Islet of Langerhans (tissue), 1 donor: ENCODE data around the gene SERPINB12.

Experiments
- FAIRE-seq: peaks from one replicate; lab custom pipeline; 2011; peaks lifted over from hg19 to GRCh38; lab: Jason Lieb, UNC

Gene SERPINB12

GRCh38 chr18:63603772-63604171 is 61.6 kb downstream of the SERPINB12 start:
- no peak for FAIRE-seq

DNA sequence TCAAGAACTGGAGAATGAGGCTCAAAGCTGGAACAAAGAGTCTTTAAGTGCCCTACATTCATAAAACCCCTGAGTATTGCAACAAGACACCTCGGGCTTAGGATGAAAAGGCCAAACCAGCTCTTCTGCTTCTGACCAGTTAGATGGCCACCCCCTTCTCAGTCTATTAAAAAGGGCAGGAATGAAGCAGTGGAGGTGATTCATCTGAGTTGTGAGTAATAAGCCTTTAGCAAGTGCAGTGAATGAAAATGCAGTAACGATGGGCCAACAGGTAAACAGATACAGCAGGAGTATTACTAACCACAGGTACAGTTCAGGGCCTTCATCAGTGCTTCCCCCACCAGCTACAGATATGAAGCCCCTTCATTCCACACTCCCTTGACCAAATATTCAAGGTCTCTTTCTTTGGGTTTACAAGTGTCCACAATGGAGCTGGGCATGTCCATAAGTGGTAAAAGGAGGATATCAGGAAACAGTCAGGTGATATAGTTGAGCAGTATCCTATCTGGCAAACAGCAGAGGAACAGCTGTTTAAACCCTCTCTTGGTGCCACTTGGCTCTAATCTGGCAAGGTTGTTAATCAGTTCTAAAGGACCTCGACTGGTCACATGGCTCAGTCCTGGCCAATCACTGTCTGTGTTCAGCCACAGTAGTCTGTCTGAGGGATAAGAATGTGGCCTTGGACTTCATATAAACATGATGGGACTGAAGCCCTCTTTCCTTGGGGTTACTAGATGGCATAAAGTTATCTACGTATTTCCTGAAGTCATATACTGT is 62.8 kb downstream of the SERPINB12 start:
- no peak for FAIRE-seq

DNA sequence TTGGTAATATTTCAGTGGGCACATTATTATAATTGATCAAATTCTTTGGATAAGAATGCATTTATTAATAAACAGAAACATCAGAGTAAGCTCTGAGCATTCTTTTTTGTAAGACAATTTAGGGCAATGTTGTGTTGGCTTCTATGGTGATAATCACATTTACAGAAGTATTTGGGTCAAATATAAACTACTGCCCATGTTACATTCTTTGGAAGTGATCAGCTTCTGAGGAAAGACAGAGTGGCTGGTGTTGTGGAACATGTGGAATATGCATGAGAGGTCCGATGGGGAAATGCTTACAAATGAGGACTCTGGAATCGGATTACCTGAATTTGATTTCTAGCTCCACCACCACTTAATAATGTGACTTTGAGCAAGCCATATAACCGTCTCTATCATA is 64.4 kb downstream of the SERPINB12 start:
- FAIRE-seq = no peak

DNA sequence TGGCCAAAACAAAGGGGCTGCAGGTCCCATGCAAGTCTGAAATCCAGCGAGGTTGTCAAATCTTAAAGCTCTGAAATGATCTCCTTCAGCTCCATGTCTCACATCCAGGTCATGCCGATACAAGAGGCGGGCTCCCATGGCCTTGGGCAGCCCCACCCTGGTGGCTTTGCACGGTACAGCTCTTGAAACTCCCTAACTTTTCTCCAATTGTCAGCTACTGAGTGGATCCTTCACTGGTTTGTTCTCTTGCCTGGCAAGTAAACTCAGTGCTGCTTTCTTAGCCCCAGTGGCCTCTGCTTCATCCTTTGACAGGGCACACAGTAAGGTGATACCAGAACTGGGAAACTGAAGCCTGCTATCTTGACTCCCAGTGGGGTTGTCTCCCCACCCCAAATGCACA is 71.3 kb downstream of the SERPINB12 start:
- no peak for FAIRE-seq

DNA sequence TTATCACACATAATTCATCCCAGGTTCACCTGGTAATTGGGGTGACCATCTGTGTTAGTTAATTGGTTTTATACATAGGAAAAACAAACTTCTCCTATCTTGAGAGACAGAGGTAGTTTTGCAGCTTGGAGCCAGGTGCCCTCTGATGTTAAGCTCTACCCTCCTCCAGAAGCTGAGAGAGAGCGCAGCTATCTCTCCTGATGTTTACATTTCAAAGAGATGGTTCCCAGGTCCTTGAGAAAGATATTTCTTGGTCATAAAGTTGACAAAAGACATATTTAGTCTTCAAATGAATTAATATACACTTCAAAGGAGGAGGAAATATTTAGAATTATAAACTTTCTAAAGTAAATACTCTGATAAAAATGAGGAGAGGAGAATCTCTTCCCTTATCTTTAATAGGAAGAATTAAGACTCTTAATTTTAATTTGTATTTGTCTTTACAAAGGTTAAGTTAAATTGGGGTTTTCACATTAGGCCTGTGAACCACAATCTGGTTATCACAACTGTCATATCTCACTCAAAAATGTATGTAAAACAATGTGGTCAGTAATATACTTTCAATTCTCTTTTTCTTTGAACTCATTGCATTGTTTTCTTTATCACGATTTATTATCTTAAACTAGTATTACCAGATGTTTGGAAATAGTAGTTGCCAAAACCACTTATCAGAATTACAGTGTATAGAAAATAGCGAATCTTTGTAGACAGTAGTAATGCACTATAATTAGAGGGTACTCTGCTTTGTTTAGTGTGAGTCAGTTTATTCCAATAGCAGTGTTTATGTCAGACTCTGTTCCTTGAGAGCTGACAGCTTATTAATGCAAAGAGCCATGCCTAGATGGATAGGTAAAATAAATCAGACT is 75.1 kb downstream of the SERPINB12 start:
- no peak for FAIRE-seq

DNA sequence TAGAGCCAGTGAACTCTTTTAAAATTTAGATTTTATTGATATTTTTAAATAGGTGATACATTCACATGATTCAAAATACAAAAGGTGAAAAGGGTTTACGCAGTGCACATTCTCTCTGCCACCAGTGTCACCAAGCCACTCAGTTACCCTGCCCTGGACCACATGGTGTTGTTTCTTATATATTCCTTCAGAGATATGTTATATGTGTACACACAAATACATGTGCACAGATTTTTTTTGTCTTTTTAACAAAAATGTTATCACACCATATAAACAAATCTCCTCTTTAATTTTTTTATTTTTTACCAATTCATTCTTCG is 75.7 kb downstream of the SERPINB12 start:
- no peak for FAIRE-seq
